Stimulated activated CD8-positive, alpha-beta memory T cell treated with anti-CD3 and anti-CD28 coated beads, Interleukin-7, amount 100 ng/mL, for 4 hours (primary cell): ENCODE results near the gene PCDHB12.
"Not testable (repeated sequence)": the region's sequence is repeated elsewhere in the genome, so short reads cannot be mapped to it uniquely, and the experiment has no call there.

Source experiments
- DNase-seq, 2 donors: peaks; one replicate each; pipeline ENCODE4 v3.0.0-alpha.2; 2020; ENCODE audit warnings: low read depth in 2 of 2

Gene PCDHB12

GRCh38 chr5:141210281-141210680, 1.8 kb downstream of the PCDHB12 start:
- not testable (repeated sequence) for DNase-seq

- DNase-seq: not testable (repeated sequence)
Observed at GRCh38 chr5:141210849-141211248, 2.3 kb downstream of the PCDHB12 start.

- DNase-seq: not testable (repeated sequence)
Observed at GRCh38 chr5:141213656-141214339, 5.3 kb downstream of the PCDHB12 start, which contains the start of gene PCDHB13. PCDHB13 (plus strand) TSS chr5:141213919; CDS start chr5:141214124, 205 bp downstream.

GRCh38 chr5:141214583-141214982, 6.1 kb downstream of the PCDHB12 start:
- DNase-seq: not testable (repeated sequence)

- DNase-seq: not testable (repeated sequence)
Observed at GRCh38 chr5:141215504-141215903, 7.0 kb downstream of the PCDHB12 start.

GRCh38 chr5:141216035-141216434, 7.5 kb downstream of the PCDHB12 start:
- DNase-seq: not testable (repeated sequence)

GRCh38 chr5:141223112-141223783, 14.7 kb downstream of the PCDHB12 start, which contains the start of gene PCDHB14:
PCDHB14 (plus strand) TSS chr5:141223343; CDS start chr5:141223506, 163 bp downstream.
- no peak for DNase-seq

GRCh38 chr5:141224844-141225243, 16.3 kb downstream of the PCDHB12 start:
- not testable (repeated sequence) for DNase-seq

- DNase-seq: not testable (repeated sequence)
Observed at GRCh38 chr5:141225421-141225820, 16.9 kb downstream of the PCDHB12 start.

- no peak for DNase-seq
Observed at GRCh38 chr5:141234109-141234667, 25.7 kb downstream of the PCDHB12 start.

GRCh38 chr5:141235922-141236321, 27.4 kb downstream of the PCDHB12 start:
- DNase-seq: not testable (repeated sequence)

- no peak for DNase-seq
Observed at GRCh38 chr5:141236516-141237313, 28.2 kb downstream of the PCDHB12 start.

- DNase-seq: no peak
Observed at GRCh38 chr5:141241496-141241895, 33.0 kb downstream of the PCDHB12 start.

GRCh38 chr5:141245250-141245717, 36.8 kb downstream of the PCDHB12 start, which contains the start of gene PCDHB15:
PCDHB15 (plus strand) TSS chr5:141245395; CDS start chr5:141245579, 184 bp downstream.
- no peak for DNase-seq

- DNase-seq: not testable (repeated sequence)
Observed at GRCh38 chr5:141246971-141247370, 38.5 kb downstream of the PCDHB12 start.

- DNase-seq: not testable (repeated sequence)
Observed at GRCh38 chr5:141247434-141247833, 38.9 kb downstream of the PCDHB12 start.

- no peak for DNase-seq
Observed at GRCh38 chr5:141250576-141250975, 42.1 kb downstream of the PCDHB12 start.

GRCh38 chr5:141258464-141258863, 49.9 kb downstream of the PCDHB12 start:
- DNase-seq: no peak

GRCh38 chr5:141258948-141259347, 50.4 kb downstream of the PCDHB12 start:
- no peak for DNase-seq

- no peak for DNase-seq
Observed at GRCh38 chr5:141260458-141261237, 52.1 kb downstream of the PCDHB12 start.

- DNase-seq: no peak
Observed at GRCh38 chr5:141261238-141261546, 52.7 kb downstream of the PCDHB12 start.
